Pons (tissue), 1 donor: Measurements from ENCODE around the gene LRP2.

Experiments
- DNase-seq: peaks from one replicate; pipeline ENCODE4 v3.0.0-alpha.2; 2016; ENCODE audit warnings: low spot score

The LRP2 gene

GRCh38 chr2:169119851-169120250, 242.5 kb downstream of the LRP2 start:
- no peak for DNase-seq

GRCh38 chr2:169119123-169119760, 243.1 kb downstream of the LRP2 start:
- no peak for DNase-seq

GRCh38 chr2:169118060-169118459, 244.3 kb downstream of the LRP2 start:
- no peak for DNase-seq

GRCh38 chr2:169116993-169117392, 245.3 kb downstream of the LRP2 start:
- DNase-seq: no peak

GRCh38 chr2:169116327-169116726, 246.0 kb downstream of the LRP2 start:
- no peak for DNase-seq

- no peak for DNase-seq
These were observed 248.3 kb downstream of the LRP2 start for GRCh38 chr2:169114056-169114455.

GRCh38 chr2:169112841-169113240, 249.5 kb downstream of the LRP2 start:
- DNase-seq: no peak

- DNase-seq: no peak
These were observed 251.4 kb downstream of the LRP2 start for GRCh38 chr2:169110916-169111315.

- no peak for DNase-seq
These were observed 251.9 kb downstream of the LRP2 start for GRCh38 chr2:169110419-169110818.

GRCh38 chr2:169109502-169110409, 252.6 kb downstream of the LRP2 start:
- peak; percentile 86 for DNase-seq

- no peak for DNase-seq
These were observed 254.0 kb downstream of the LRP2 start for GRCh38 chr2:169108099-169108884.

GRCh38 chr2:169107645-169108044, 254.7 kb downstream of the LRP2 start:
- DNase-seq: no peak

- no peak for DNase-seq
These were observed 255.5 kb downstream of the LRP2 start for GRCh38 chr2:169106563-169107545.

- DNase-seq: no peak
These were observed 256.2 kb downstream of the LRP2 start for GRCh38 chr2:169106134-169106533.

- no peak for DNase-seq
These were observed 256.9 kb downstream of the LRP2 start for GRCh38 chr2:169105476-169105875.

GRCh38 chr2:169104848-169105247, 257.5 kb downstream of the LRP2 start:
- no peak for DNase-seq

GRCh38 chr2:169095621-169096105, 266.7 kb downstream of the LRP2 start:
- DNase-seq: no peak

- no peak for DNase-seq
These were observed 267.7 kb downstream of the LRP2 start for GRCh38 chr2:169094676-169095075.

- DNase-seq: no peak
These were observed 268.8 kb downstream of the LRP2 start for GRCh38 chr2:169093535-169093934.

- DNase-seq: no peak
These were observed 270.4 kb downstream of the LRP2 start for GRCh38 chr2:169091761-169092519.
